Liver (tissue), 9 donors: ENCODE results near the gene OTOGL. TPM values are rescaled to one million over a fixed set of nuclear protein-coding genes. Genes with fewer than 3 reads are reported as not detected.

Experiments
- DNase-seq: peaks from one replicate; pipeline ENCODE4 v3.0.0-alpha.2; 2017; ENCODE audit warnings: low spot score
- H3K27ac ChIP-seq, 2 donors: one replicate each; pipeline ENCODE4 v1.7.0; 2013; ENCODE audit warnings: inconsistent platforms in 2 of 2, low read length in 2 of 2, control low read depth in 1 of 2, low read depth in 1 of 2, mild to moderate bottlenecking in 1 of 2
- H3K27me3 ChIP-seq, 4 donors: one replicate each; pipeline versions ENCODE4 v1.6.1 to v1.7.0; 2013; ENCODE audit warnings: low read length in 3 of 4, inconsistent platforms in 1 of 4, mild to moderate bottlenecking in 1 of 4, moderate library complexity in 1 of 4; ENCODE audit not compliant: control insufficient read depth in 4 of 4, insufficient read depth in 4 of 4
- H3K36me3 ChIP-seq, 4 donors: one replicate each; pipeline versions ENCODE4 v1.6.1 to v1.7.0; 2013; ENCODE audit warnings: low read length in 3 of 4, mild to moderate bottlenecking in 3 of 4, low read depth in 1 of 4, moderate library complexity in 1 of 4; ENCODE audit not compliant: control insufficient read depth in 4 of 4, insufficient read depth in 3 of 4
- H3K4me1 ChIP-seq, 4 donors: one replicate each; pipeline versions ENCODE4 v1.6.1 to v1.7.0; 2013; ENCODE audit warnings: low read length in 3 of 4, mild to moderate bottlenecking in 3 of 4, moderate library complexity in 1 of 4; ENCODE audit not compliant: control insufficient read depth in 4 of 4, insufficient read depth in 4 of 4
- H3K4me3 ChIP-seq, 3 donors: one replicate each; pipeline versions ENCODE4 v1.6.1 to v1.7.0; 2013; ENCODE audit warnings: low read length in 3 of 3, control low read depth in 1 of 3, low read depth in 1 of 3, mild to moderate bottlenecking in 1 of 3
- H3K9ac ChIP-seq, 2 donors: one replicate each; pipeline ENCODE4 v1.7.0; 2013; ENCODE audit warnings: low read length in 2 of 2, mild to moderate bottlenecking in 2 of 2, moderate library complexity in 2 of 2, control low read depth in 1 of 2, low read depth in 1 of 2
- H3K9me3 ChIP-seq, 4 donors: one replicate each; pipeline versions ENCODE4 v1.6.1 to v1.7.0; 2013; ENCODE audit warnings: low read length in 3 of 4; ENCODE audit not compliant: control insufficient read depth in 4 of 4
- EGR1 ChIP-seq, 2 donors: IDR thresholded peaks; 2 replicates each; pipeline ENCODE4 v1.6.1; 2016 to 2018; ENCODE audit warnings: antibody characterized with exemption in 2 of 2, low read depth in 2 of 2
- FOXA1 ChIP-seq: IDR thresholded peaks from 2 replicates; pipeline ENCODE4 v1.6.1; 2016; ENCODE audit warnings: antibody characterized with exemption
- FOXA2 ChIP-seq: IDR thresholded peaks from 2 replicates; pipeline ENCODE4 v1.6.1; 2016; ENCODE audit warnings: antibody characterized with exemption
- GABPA ChIP-seq, 2 donors: IDR thresholded peaks in 1 of 2; conservative IDR thresholded peaks in 1 of 2; 2 replicates each; pipeline ENCODE4 v1.6.1; 2016; ENCODE audit warnings: antibody characterized with exemption in 2 of 2, mild to moderate bottlenecking in 1 of 2, moderate library complexity in 1 of 2
- HNF4A ChIP-seq, 2 donors: conservative IDR thresholded peaks; 2 replicates each; pipeline ENCODE4 v1.6.1; 2016; ENCODE audit warnings: antibody characterized with exemption in 2 of 2, mild to moderate bottlenecking in 2 of 2
- HNF4G ChIP-seq: IDR thresholded peaks from 2 replicates; pipeline ENCODE4 v1.6.1; 2016; ENCODE audit warnings: antibody characterized with exemption
- JUND ChIP-seq, 2 donors: IDR thresholded peaks; 2 replicates each; pipeline ENCODE4 v1.6.1; 2016; ENCODE audit warnings: antibody characterized with exemption in 2 of 2
- NR2F2 ChIP-seq: IDR thresholded peaks from 2 replicates; pipeline ENCODE4 v1.6.1; 2016; ENCODE audit warnings: antibody characterized with exemption
- RAD21 ChIP-seq, 2 donors: IDR thresholded peaks; 2 replicates each; pipeline ENCODE4 v1.6.1; 2016; ENCODE audit warnings: antibody characterized with exemption in 2 of 2, mild to moderate bottlenecking in 2 of 2
- RXRA ChIP-seq, 2 donors: IDR thresholded peaks; 2 replicates each; pipeline ENCODE4 v1.6.1; 2017 to 2018; ENCODE audit warnings: antibody characterized with exemption in 2 of 2, mild to moderate bottlenecking in 1 of 2
- SP1 ChIP-seq: IDR thresholded peaks from 2 replicates; pipeline ENCODE4 v1.6.1; 2018; ENCODE audit warnings: antibody characterized with exemption, mild to moderate bottlenecking
- TAF1 ChIP-seq: conservative IDR thresholded peaks from 2 replicates; pipeline ENCODE4 v1.6.1; 2016; ENCODE audit warnings: antibody characterized with exemption, mild to moderate bottlenecking
- YY1 ChIP-seq: IDR thresholded peaks from 2 replicates; pipeline ENCODE4 v1.6.1; 2016; ENCODE audit warnings: antibody characterized with exemption, mild to moderate bottlenecking
- WGBS: extraction: QIAGEN DNeasy Blood & Tissue Kit; methylation state at CpG from one replicate; pipeline ENCODE4 v1.1.7; 2013; 5-methylcytosine and 5-hydroxymethylcytosine counted together
- polyA plus RNA-seq, 2 donors: library from polyadenylated mRNA; stranded (reverse) in 1 of 2; unstranded in 1 of 2; fragments of 200-250 nt in 1 of 2; fragments of >200 nt in 1 of 2; fragmentation: Nextera tagmentation in 1 of 2; extraction: Ambion mirVana in 1 of 2; gene quantifications; one replicate each; pipeline versions ENCODE4 v1.2.1 to v1.2.3, GENCODE V29; 2013 to 2015
- total RNA-seq, 2 donors: library from RNA; depleted of rRNA; stranded (reverse); fragments of >200 nt; gene quantifications; one replicate each; pipeline ENCODE4 v1.2.3, GENCODE V29; 2014
- TF ChIP-seq, protein P1 (sequence below): IDR thresholded peaks from 2 replicates; pipeline ENCODE4 v1.6.1; 2016; ENCODE audit warnings: antibody characterized with exemption
- TF ChIP-seq, protein P2 (sequence below): fragments of 150-350 bp; IDR thresholded peaks from 2 replicates; pipeline ENCODE4 v1.5.1; 2017; ENCODE audit warnings: improper control_type of control experiment, low read depth, low read length; ENCODE audit not compliant: missing input control
- TF ChIP-seq, protein P3 (sequence below): IDR thresholded peaks from 2 replicates; pipeline ENCODE4 v1.6.1; 2016; ENCODE audit warnings: antibody characterized with exemption
- TF ChIP-seq, protein P4 (sequence below): IDR thresholded peaks from 2 replicates; pipeline ENCODE4 v1.6.1; 2016; ENCODE audit warnings: antibody characterized with exemption, mild to moderate bottlenecking
- TF ChIP-seq, protein P5 (sequence below): IDR thresholded peaks from 2 replicates; pipeline ENCODE4 v1.6.1; 2016; ENCODE audit warnings: antibody characterized with exemption
- donor health status: healthy.
- donor health status: healthy.
- donor health status: healthy.
- donor health status: healthy.
- donor health status: healthy.

Gene OTOGL
- total and polyA plus RNA-seq, 4 donors, result 0.01 to 0.09 (median 0.08) TPM; not detected in 1

DNA sequence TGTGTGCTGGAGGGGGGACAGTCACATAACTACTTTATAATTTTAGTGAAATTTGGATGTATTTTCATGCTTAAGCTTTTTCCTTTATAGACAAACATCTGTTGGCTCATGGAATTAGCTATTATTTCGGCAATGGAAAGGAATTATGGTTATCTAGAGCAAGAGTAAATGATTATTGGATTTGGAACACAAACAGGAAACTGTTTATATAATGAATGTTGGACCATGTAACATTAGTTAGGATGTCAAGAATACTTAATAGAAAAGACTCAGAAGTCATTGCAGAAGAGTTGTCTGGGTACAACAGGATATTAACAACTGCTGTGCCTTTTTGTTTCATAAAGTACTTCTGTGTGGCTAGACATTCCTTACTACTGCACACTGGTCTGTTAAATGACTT is 108.7 kb downstream of the OTOGL start:
- Histone ChIP-seq H3K27me3 (no peaks in the 10 kb centered on the region), H3K9me3 (no peaks in the 10 kb centered on the region), H3K4me3 (no peak overlapping the region), H3K27ac (no peak overlapping the region), H3K36me3 (no peaks in the 10 kb centered on the region), H3K4me1 (no peaks in the 10 kb centered on the region), H3K9ac (no peak overlapping the region)
- DNase-seq, result no peak
- TF ChIP-seq FOXA2 (no peak), RAD21 (IDR thresholded peaks at IDR 0.05) (no peak), YY1 (no peak), RXRA (IDR thresholded peaks at IDR 0.05) (no peak), SP1 (no peak), NR2F2 (no peak), HNF4A (conservative IDR thresholded peaks at IDR 0.05) (no peak), HNF4G (no peak), TAF1 (no peak), FOXA1 (no peak), JUND (IDR thresholded peaks at IDR 0.05) (no peak), EGR1 (IDR thresholded peaks at IDR 0.05; ENCODE audit: low read depth in 2 of 2) (no peak), GABPA (IDR thresholded peaks at IDR 0.05 in 1 of 2, conservative IDR thresholded peaks at IDR 0.05 in 1 of 2) (no peak)
- TF ChIP-seq, protein P1, sequence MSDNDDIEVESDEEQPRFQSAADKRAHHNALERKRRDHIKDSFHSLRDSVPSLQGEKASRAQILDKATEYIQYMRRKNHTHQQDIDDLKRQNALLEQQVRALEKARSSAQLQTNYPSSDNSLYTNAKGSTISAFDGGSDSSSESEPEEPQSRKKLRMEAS, result no peak
- TF ChIP-seq, protein P2, sequence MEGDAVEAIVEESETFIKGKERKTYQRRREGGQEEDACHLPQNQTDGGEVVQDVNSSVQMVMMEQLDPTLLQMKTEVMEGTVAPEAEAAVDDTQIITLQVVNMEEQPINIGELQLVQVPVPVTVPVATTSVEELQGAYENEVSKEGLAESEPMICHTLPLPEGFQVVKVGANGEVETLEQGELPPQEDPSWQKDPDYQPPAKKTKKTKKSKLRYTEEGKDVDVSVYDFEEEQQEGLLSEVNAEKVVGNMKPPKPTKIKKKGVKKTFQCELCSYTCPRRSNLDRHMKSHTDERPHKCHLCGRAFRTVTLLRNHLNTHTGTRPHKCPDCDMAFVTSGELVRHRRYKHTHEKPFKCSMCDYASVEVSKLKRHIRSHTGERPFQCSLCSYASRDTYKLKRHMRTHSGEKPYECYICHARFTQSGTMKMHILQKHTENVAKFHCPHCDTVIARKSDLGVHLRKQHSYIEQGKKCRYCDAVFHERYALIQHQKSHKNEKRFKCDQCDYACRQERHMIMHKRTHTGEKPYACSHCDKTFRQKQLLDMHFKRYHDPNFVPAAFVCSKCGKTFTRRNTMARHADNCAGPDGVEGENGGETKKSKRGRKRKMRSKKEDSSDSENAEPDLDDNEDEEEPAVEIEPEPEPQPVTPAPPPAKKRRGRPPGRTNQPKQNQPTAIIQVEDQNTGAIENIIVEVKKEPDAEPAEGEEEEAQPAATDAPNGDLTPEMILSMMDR, result no peak
- TF ChIP-seq, protein P3, sequence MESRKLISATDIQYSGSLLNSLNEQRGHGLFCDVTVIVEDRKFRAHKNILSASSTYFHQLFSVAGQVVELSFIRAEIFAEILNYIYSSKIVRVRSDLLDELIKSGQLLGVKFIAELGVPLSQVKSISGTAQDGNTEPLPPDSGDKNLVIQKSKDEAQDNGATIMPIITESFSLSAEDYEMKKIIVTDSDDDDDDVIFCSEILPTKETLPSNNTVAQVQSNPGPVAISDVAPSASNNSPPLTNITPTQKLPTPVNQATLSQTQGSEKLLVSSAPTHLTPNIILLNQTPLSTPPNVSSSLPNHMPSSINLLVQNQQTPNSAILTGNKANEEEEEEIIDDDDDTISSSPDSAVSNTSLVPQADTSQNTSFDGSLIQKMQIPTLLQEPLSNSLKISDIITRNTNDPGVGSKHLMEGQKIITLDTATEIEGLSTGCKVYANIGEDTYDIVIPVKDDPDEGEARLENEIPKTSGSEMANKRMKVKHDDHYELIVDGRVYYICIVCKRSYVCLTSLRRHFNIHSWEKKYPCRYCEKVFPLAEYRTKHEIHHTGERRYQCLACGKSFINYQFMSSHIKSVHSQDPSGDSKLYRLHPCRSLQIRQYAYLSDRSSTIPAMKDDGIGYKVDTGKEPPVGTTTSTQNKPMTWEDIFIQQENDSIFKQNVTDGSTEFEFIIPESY, result no peak
- TF ChIP-seq, protein P4, sequence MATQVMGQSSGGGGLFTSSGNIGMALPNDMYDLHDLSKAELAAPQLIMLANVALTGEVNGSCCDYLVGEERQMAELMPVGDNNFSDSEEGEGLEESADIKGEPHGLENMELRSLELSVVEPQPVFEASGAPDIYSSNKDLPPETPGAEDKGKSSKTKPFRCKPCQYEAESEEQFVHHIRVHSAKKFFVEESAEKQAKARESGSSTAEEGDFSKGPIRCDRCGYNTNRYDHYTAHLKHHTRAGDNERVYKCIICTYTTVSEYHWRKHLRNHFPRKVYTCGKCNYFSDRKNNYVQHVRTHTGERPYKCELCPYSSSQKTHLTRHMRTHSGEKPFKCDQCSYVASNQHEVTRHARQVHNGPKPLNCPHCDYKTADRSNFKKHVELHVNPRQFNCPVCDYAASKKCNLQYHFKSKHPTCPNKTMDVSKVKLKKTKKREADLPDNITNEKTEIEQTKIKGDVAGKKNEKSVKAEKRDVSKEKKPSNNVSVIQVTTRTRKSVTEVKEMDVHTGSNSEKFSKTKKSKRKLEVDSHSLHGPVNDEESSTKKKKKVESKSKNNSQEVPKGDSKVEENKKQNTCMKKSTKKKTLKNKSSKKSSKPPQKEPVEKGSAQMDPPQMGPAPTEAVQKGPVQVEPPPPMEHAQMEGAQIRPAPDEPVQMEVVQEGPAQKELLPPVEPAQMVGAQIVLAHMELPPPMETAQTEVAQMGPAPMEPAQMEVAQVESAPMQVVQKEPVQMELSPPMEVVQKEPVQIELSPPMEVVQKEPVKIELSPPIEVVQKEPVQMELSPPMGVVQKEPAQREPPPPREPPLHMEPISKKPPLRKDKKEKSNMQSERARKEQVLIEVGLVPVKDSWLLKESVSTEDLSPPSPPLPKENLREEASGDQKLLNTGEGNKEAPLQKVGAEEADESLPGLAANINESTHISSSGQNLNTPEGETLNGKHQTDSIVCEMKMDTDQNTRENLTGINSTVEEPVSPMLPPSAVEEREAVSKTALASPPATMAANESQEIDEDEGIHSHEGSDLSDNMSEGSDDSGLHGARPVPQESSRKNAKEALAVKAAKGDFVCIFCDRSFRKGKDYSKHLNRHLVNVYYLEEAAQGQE, result no peak
- TF ChIP-seq, protein P5, sequence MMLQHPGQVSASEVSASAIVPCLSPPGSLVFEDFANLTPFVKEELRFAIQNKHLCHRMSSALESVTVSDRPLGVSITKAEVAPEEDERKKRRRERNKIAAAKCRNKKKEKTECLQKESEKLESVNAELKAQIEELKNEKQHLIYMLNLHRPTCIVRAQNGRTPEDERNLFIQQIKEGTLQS, result no peak
- WGBS, result 60% methylated on average over 1 of the region's 1 CpG
